Testis (tissue), 3 donors: ENCODE data around the gene SEC24D. TPM values are rescaled to one million over a fixed set of nuclear protein-coding genes. Genes with fewer than 3 reads are reported as not detected.

ENCODE experiments used
- DNase-seq: peaks from one replicate; pipeline ENCODE4 v3.0.0-alpha.2; 2019
- H3K27ac ChIP-seq, 2 donors: fragments of 200-600 bp; sonication (generic); one replicate each; pipeline ENCODE4 v1.5.1; 2019
- H3K27me3 ChIP-seq: fragments of 200-600 bp; sonication (generic); one replicate; pipeline ENCODE4 v1.5.1; 2019
- H3K36me3 ChIP-seq: fragments of 200-600 bp; sonication (generic); one replicate; pipeline ENCODE4 v1.5.1; 2017; ENCODE audit warnings: low read depth; ENCODE audit errors: missing control alignments
- H3K4me1 ChIP-seq: fragments of 200-600 bp; sonication (generic); one replicate; pipeline ENCODE4 v1.5.1; 2019
- H3K4me3 ChIP-seq, 2 donors: fragments of 200-600 bp; sonication (generic); one replicate each; pipeline ENCODE4 v1.5.1; 2017 to 2019
- H3K9me3 ChIP-seq: fragments of 200-600 bp; sonication (generic); one replicate; pipeline ENCODE4 v1.5.1; 2017
- POLR2A ChIP-seq: fragments of 450-650 bp; IDR thresholded peaks from one replicate; pipeline ENCODE4 v1.6.1; 2017; ENCODE audit warnings: antibody characterized with exemption, mild to moderate bottlenecking, moderate library complexity
- WGBS, 2 donors: methylation state at CpG; one replicate each; pipeline ENCODE4 v1.1.5; 2018; 5-methylcytosine and 5-hydroxymethylcytosine counted together
- intact Hi-C: fragments of 100-400 bp; cut with DNase I; formaldehyde crosslinking; loops from one replicate; pipeline ENCODE4 v1.15.1; 2023; ENCODE audit warnings: low total_unique reads
- polyA plus RNA-seq: library from polyadenylated mRNA; stranded (reverse); fragments of 350-450 nt; fragmentation: Illumina TruSeq; extraction: RNeasy Lipid Tissue Mini Kit (QIAGEN cat#74804); gene quantifications from one replicate; pipeline ENCODE4 v1.2.3, GENCODE V29; 2014; ENCODE audit warnings: low read depth, low replicate concordance; ENCODE audit not compliant: insufficient read depth
- total RNA-seq, 2 donors: library from RNA; depleted of rRNA; stranded (reverse); fragments of >200 nt; gene quantifications; one replicate each; pipeline ENCODE4 v1.2.3, GENCODE V29; 2016
- TF ChIP-seq, protein P1 (sequence below), 3 experiments: fragments of 450-650 bp in 2 of 3; fragments of 200-600 bp in 1 of 3; sonication (generic) in 1 of 3; IDR thresholded peaks; one replicate each; pipeline ENCODE4 v1.5.1; 2016 to 2019; ENCODE audit warnings: antibody characterized with exemption in 3 of 3, mild to moderate bottlenecking in 2 of 3, moderate library complexity in 1 of 3

SEC24D gene
- total and polyA plus RNA-seq, 3 donors from 2014 or later: 53.4 to 74.1 (median 62.2) TPM

DNA sequence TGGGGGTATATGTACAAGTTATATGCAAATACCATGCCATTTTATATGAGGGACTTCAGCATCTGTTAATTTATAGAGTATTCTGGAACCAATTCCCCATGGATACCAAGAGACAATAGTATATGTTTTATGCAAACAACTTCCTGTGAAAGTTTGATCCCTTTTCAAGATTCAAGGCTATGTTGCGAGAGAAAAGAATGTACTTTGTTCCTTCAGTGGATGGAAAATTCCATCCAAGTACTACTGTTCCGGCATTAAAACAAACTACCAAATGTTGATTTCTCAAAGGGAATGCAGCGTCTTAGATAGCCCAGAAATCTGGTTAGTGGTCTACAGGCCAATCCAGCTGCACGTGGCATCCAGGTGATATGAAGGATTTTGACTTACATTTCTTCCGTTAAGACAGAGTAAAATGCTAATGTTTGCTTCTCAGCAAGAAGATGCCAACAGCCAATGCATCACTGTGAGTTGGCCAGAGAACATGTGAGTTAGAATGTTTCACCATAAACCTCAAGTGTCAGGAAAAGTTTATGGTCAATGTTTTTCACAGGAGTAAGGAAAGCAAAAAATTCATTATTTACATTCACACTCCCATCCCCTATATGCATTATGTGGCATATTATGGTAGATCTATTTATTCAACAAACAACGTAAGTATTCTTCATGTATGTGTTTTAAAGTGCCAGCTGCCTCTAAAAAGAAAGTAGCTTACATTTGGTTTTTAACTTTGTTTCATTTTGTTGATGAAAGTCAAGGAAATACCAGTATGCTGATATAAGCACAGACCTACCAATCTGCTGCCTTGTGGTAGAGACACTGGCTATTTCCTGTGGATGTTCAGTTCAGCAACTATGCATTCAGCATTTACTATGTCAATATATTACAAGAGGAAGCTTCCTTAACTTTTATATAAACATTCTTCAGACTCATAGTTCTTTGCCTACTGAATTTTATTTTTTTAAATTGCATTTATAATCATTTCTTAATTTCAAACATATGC is 106.3 kb downstream of the SEC24D start:
- intact Hi-C loops: no loop called here
- no peak for TF ChIP-seq POLR2A
- TF ChIP-seq, protein P1, sequence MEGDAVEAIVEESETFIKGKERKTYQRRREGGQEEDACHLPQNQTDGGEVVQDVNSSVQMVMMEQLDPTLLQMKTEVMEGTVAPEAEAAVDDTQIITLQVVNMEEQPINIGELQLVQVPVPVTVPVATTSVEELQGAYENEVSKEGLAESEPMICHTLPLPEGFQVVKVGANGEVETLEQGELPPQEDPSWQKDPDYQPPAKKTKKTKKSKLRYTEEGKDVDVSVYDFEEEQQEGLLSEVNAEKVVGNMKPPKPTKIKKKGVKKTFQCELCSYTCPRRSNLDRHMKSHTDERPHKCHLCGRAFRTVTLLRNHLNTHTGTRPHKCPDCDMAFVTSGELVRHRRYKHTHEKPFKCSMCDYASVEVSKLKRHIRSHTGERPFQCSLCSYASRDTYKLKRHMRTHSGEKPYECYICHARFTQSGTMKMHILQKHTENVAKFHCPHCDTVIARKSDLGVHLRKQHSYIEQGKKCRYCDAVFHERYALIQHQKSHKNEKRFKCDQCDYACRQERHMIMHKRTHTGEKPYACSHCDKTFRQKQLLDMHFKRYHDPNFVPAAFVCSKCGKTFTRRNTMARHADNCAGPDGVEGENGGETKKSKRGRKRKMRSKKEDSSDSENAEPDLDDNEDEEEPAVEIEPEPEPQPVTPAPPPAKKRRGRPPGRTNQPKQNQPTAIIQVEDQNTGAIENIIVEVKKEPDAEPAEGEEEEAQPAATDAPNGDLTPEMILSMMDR (IDR thresholded peaks at IDR 0.05): no peak
- Histone ChIP-seq H3K36me3 (no peaks in the 10 kb centered on the region), H3K27me3 (no peaks in the 10 kb centered on the region), H3K9me3 (no peaks in the 10 kb centered on the region), H3K27ac (no peak overlapping the region), H3K4me1 (no peaks in the 10 kb centered on the region), H3K4me3 (no peak overlapping the region)
- WGBS, 2 donors: 77 to 82% methylated on average over 6 of the region's 6 CpGs
- no peak for DNase-seq

DNA sequence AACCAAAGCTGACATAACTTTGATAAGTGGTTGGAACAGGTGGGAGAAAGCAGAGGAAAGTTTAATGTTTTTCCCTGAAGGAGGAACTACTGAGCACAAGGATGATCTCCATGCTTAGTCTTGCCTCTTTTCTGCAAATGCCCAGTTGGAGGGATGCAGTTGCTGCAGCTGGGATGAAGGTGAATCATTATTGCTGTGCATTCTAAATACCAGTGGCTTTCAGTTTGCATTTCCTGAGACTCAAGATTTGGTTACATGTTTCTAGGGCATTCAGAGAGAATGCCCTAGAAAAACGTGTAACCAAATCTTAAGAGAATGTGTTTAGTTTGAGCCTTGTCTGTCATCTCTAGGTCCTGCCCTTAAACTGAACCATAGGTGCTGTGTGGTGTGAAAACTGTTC is 108.6 kb downstream of the SEC24D start:
- Histone ChIP-seq H3K27me3 (no peaks in the 10 kb centered on the region), H3K4me3 (no peak overlapping the region), H3K27ac (no peak overlapping the region), H3K9me3 (no peaks in the 10 kb centered on the region), H3K4me1 (no peaks in the 10 kb centered on the region), H3K36me3 (no peaks in the 10 kb centered on the region)
- DNase-seq: no peak
- intact Hi-C loops: no loop called here
- TF ChIP-seq, protein P1 (IDR thresholded peaks at IDR 0.05): no peak
- no peak for TF ChIP-seq POLR2A
- WGBS, 2 donors: 81 to 100% methylated on average over 1 of the region's 1 CpG

DNA sequence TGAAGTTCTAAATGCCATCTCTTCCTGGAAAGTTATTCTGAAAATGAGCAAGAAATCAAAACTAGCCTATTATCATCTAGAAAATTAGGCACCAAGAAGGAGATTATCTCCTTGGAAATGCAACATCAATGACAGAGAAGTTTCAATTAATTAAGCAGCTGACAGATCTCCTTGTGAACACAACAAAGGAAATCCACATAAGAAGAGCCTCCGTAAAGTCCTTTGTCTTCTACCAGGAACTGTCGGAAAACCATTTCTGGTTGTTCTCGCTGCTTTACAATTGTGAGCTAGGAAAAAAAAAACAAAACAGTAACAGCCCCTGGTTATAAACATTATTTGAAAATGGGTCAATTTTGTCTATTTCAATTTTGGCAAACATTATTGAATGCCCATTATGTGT is 112.6 kb downstream of the SEC24D start:
- Histone ChIP-seq H3K4me3 (no peak overlapping the region), H3K27ac (no peak overlapping the region), H3K27me3 (no peaks in the 10 kb centered on the region), H3K9me3 (no peaks in the 10 kb centered on the region), H3K36me3 (no peaks in the 10 kb centered on the region), H3K4me1 (no peaks in the 10 kb centered on the region)
- intact Hi-C loops: no loop called here
- WGBS, 2 donors: 96% methylated on average over 3 of the region's 3 CpGs
- DNase-seq: no peak
- TF ChIP-seq POLR2A: no peak
- TF ChIP-seq, protein P1 (IDR thresholded peaks at IDR 0.05): no peak

DNA sequence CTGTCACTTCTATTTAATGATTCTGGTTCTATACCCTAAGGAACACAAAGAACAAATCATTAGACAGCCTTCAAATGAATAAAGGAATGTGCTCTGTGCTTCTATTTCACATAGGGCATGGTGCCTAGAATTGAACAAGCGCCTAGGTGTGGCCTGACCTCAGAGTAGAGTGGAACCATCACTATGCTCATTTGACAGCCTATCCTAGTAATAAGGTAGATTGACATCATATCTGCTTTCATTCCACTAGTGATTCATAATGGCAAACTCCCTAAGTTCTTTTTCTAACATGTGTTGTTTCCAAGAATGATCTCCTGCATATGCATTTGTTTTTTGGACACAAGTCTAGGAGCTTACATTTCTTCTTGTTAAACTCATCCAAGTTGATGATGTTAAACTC is 114.2 kb downstream of the SEC24D start:
- TF ChIP-seq, protein P1 (IDR thresholded peaks at IDR 0.05): no peak
- TF ChIP-seq POLR2A: no peak
- no peaks in the 10 kb centered on the region for H3K4me1 ChIP-seq
- H3K27ac ChIP-seq: no peak overlapping the region
- H3K36me3 ChIP-seq: no peaks in the 10 kb centered on the region
- intact Hi-C loops: no loop called here
- WGBS, 2 donors: 100% methylated on average over 1 of the region's 1 CpG
- no peaks in the 10 kb centered on the region for H3K9me3 ChIP-seq
- DNase-seq: no peak
- no peak overlapping the region for H3K4me3 ChIP-seq
- no peaks in the 10 kb centered on the region for H3K27me3 ChIP-seq
